Stimulated activated naive CD8-positive, alpha-beta T cell treated with anti-CD3 and anti-CD28 coated beads, Interleukin-15, Interleukin-2, amounts not matched to agents 100 ng/mL and 50 ng/mL, for 24 hours (primary cell): ENCODE results near the gene TLR6.

ENCODE experiments used
- H3K27ac Mint-ChIP-seq: one replicate; pipeline ENCODE4 v1.8.0; 2021; ENCODE audit warnings: mild to moderate bottlenecking, mixed read lengths
- H3K27me3 Mint-ChIP-seq: one replicate; pipeline ENCODE4 v1.8.0; 2021; ENCODE audit warnings: mixed read lengths
- H3K36me3 Mint-ChIP-seq: one replicate; pipeline ENCODE4 v1.8.0; 2021; ENCODE audit warnings: low read depth, mixed read lengths
- H3K4me1 Mint-ChIP-seq: one replicate; pipeline ENCODE4 v1.8.0; 2021; ENCODE audit warnings: low read depth, mixed read lengths
- H3K4me3 Mint-ChIP-seq: one replicate; pipeline ENCODE4 v1.8.0; 2021; ENCODE audit warnings: mild to moderate bottlenecking, mixed read lengths
- H3K9me3 Mint-ChIP-seq: one replicate; pipeline ENCODE4 v1.8.0; 2021; ENCODE audit warnings: mixed read lengths

Gene TLR6

GRCh38 chr4:38775326-38775725 lies 81.3 kb downstream of the TLR6 start:
- no peak overlapping the region for H3K27ac Mint-ChIP-seq
- peaks cover 8% of the 10 kb centered on the region for H3K9me3 Mint-ChIP-seq

GRCh38 chr4:38774181-38774955 lies 82.2 kb downstream of the TLR6 start:
- Mint-ChIP-seq H3K36me3 (peaks cover 7% of the 10 kb centered on the region), H3K4me3 (no peak overlapping the region), H3K4me1 (peaks cover 6% of the 10 kb centered on the region), H3K9me3 (peaks cover 8% of the 10 kb centered on the region), H3K27me3 (no peaks in the 10 kb centered on the region), H3K27ac (no peak overlapping the region)

More at GRCh38 chr4:38775326-38775725, 81.3 kb downstream of the TLR6 start:
- peaks cover 4% of the 10 kb centered on the region for H3K4me1 Mint-ChIP-seq
- no peaks in the 10 kb centered on the region for H3K27me3 Mint-ChIP-seq
- H3K4me3 Mint-ChIP-seq = no peak overlapping the region
- peaks cover 7% of the 10 kb centered on the region for H3K36me3 Mint-ChIP-seq
